PC-3 (cell line): Measurements from ENCODE around the gene KCNN2. TPM values are rescaled to one million over a fixed set of nuclear protein-coding genes. Genes with fewer than 3 reads are reported as not detected.

Source experiments
- ATAC-seq: fragments of 200-7000 bp; cut with Tn5 transposase; 2 replicates; pipeline ENCODE4 v1.9.1; 2020; ENCODE audit warnings: mild to moderate bottlenecking, moderate library complexity
- BruUV-seq: library from RNA; stranded (reverse); fragments of 400-500 nt; replicated peaks from 2 replicates; lab custom pipeline; 2021; lab: Mats Ljungman, UMichigan
- CTCF ChIA-PET: fragments of 300-600 bp; sonication (Branson Sonifier 250); formaldehyde crosslinking; loops from one replicate; lab custom pipeline; 2022; ENCODE audit warnings: antibody characterized with exemption; lab: Charles Lee
- POLR2A ChIA-PET: fragments of 300-600 bp; sonication (Branson Sonifier 250); formaldehyde crosslinking; loops from one replicate; lab custom pipeline; 2022; ENCODE audit warnings: antibody characterized with exemption; ENCODE audit not compliant: unreplicated experiment; lab: Charles Lee
- DNase-seq: peaks from one replicate; pipeline ENCODE4 v3.0.0-alpha.2; 2015
- H2AFZ ChIP-seq: fragments of 300-600 bp; sonication (generic); 2 replicates; pipeline ENCODE4 v1.6.0; 2016; ENCODE audit warnings: antibody characterized with exemption, low read length
- H3F3A ChIP-seq: fragments of 300-600 bp; sonication (generic); one replicate; pipeline ENCODE4 v1.6.0; 2017; ENCODE audit warnings: antibody characterized with exemption, low read length, control low read depth, mild to moderate bottlenecking; ENCODE audit not compliant: unreplicated experiment
- H3K27ac ChIP-seq: fragments of 300-600 bp; sonication (generic); 2 replicates; pipeline ENCODE4 v1.5.1; 2016; ENCODE audit warnings: mild to moderate bottlenecking, low read length
- H3K27me3 ChIP-seq: fragments of 300-600 bp; sonication (generic); 2 replicates; pipeline ENCODE4 v1.6.1; 2016; ENCODE audit warnings: low read length, mixed read lengths
- H3K36me3 ChIP-seq: fragments of 300-600 bp; sonication (generic); 2 replicates; pipeline ENCODE4 v1.6.1; 2016; ENCODE audit warnings: low read depth, mixed run types, low read length, mixed read lengths
- H3K4me1 ChIP-seq: fragments of 300-600 bp; sonication (generic); 2 replicates; pipeline ENCODE4 v1.5.1; 2016; ENCODE audit warnings: low read length; ENCODE audit not compliant: insufficient read depth
- H3K4me2 ChIP-seq: fragments of 300-600 bp; sonication (generic); 2 replicates; pipeline ENCODE4 v1.6.0; 2016; ENCODE audit warnings: low read length
- H3K4me3 ChIP-seq: fragments of 300-600 bp; sonication (generic); 2 replicates; pipeline ENCODE4 v1.5.1; 2016; ENCODE audit warnings: mild to moderate bottlenecking, low read length, mixed read lengths
- H3K79me2 ChIP-seq: fragments of 300-600 bp; sonication (generic); 2 replicates; pipeline ENCODE4 v1.6.1; 2017; ENCODE audit warnings: low read length, mixed read lengths
- H3K9ac ChIP-seq: fragments of 300-600 bp; sonication (generic); 2 replicates; pipeline ENCODE4 v1.6.0; 2016; ENCODE audit warnings: mild to moderate bottlenecking, low read length
- H3K9me2 ChIP-seq: fragments of 300-600 bp; sonication (generic); replicated peaks from 2 replicates; pipeline ENCODE4 v1.6.1; 2016; ENCODE audit warnings: mixed run types, low read length, mixed read lengths
- H3K9me3 ChIP-seq: fragments of 300-600 bp; sonication (generic); 2 replicates; pipeline ENCODE4 v1.6.1; 2016; ENCODE audit warnings: low read length, mixed read lengths
- H4K20me1 ChIP-seq: fragments of 300-600 bp; sonication (generic); 2 replicates; pipeline ENCODE4 v1.6.1; 2016; ENCODE audit warnings: low read length, mixed read lengths
- CTCF ChIP-seq: fragments of 300-600 bp; sonication (generic); conservative IDR thresholded peaks from 2 replicates; pipeline ENCODE4 v1.5.1; 2017; ENCODE audit warnings: antibody characterized with exemption, low read depth, mild to moderate bottlenecking, low read length
- EZH2 ChIP-seq: fragments of 300-600 bp; sonication (generic); IDR thresholded peaks from one replicate; pipeline ENCODE4 v1.6.1; 2017; ENCODE audit warnings: antibody characterized with exemption, mild to moderate bottlenecking, low read length; ENCODE audit not compliant: unreplicated experiment
- EZH2phosphoT487 ChIP-seq: fragments of 300-600 bp; sonication (generic); IDR thresholded peaks from 2 replicates; pipeline ENCODE4 v1.6.1; 2018; ENCODE audit warnings: mild to moderate bottlenecking, antibody characterized with exemption, low read length, borderline replicate concordance
- intact Hi-C: fragments of 100-400 bp; cut with micrococcal nuclease; formaldehyde crosslinking; loops from 2 replicates; pipeline ENCODE4 v1.9.0; 2023
- total RNA-seq: library from RNA; depleted of rRNA; stranded (reverse); fragments of >200 nt; gene quantifications from 2 replicates; pipeline ENCODE4 v1.2.3, GENCODE V29; 2014

The KCNN2 gene
- total RNA-seq, 1 experiment from 2014 or later, result 0.07 TPM

GRCh38 chr5:114377050-114377844 is 15.4 kb downstream of the KCNN2 start:
- Histone ChIP-seq H3K9me3 (no peaks in the 10 kb centered on the region), H3K4me2 (no peak overlapping the region), H3K27ac (no peak overlapping the region), H4K20me1 (no peaks in the 10 kb centered on the region), H3K9ac (no peak overlapping the region), H3K36me3 (no peaks in the 10 kb centered on the region), H3K4me1 (no peaks in the 10 kb centered on the region), H3F3A (no peaks in the 10 kb centered on the region), H3K4me3 (no peak overlapping the region), H2AFZ (no peak overlapping the region), H3K27me3 (no peaks in the 10 kb centered on the region), H3K79me2 (no peaks in the 10 kb centered on the region), H3K9me2 (no peaks in the 10 kb centered on the region)
- ATAC-seq, result no peak
- ChIA-PET CTCF (no interaction called here), POLR2A (no interaction called here)
- no TSS peak for BruUV-seq
- TF ChIP-seq EZH2, result no peak
- intact Hi-C loops, result loop anchor here (5.0 kb wide), 1 partner anchor 60 kb away; no protein-coding TSS in a partner anchor
- no peak for DNase-seq

GRCh38 chr5:114377946-114378345 is 16.1 kb downstream of the KCNN2 start:
- Histone ChIP-seq H4K20me1 (no peaks in the 10 kb centered on the region), H3K9me2 (no peaks in the 10 kb centered on the region), H2AFZ (no peak overlapping the region), H3K4me1 (no peaks in the 10 kb centered on the region), H3K79me2 (no peaks in the 10 kb centered on the region), H3K9me3 (no peaks in the 10 kb centered on the region), H3K4me3 (no peak overlapping the region), H3K27me3 (no peaks in the 10 kb centered on the region), H3K4me2 (no peak overlapping the region), H3F3A (no peaks in the 10 kb centered on the region), H3K9ac (no peak overlapping the region), H3K27ac (no peak overlapping the region), H3K36me3 (no peaks in the 10 kb centered on the region)
- TF ChIP-seq EZH2phosphoT487 (no peak), CTCF (no peak), EZH2 (no peak)
- intact Hi-C loops, result loop anchor here (5.0 kb wide), 1 partner anchor 59 kb away; no protein-coding TSS in a partner anchor
- POLR2A ChIA-PET, result no interaction called here
- CTCF ChIA-PET, result no interaction called here
- ATAC-seq, result no peak
- no peak for DNase-seq
- BruUV-seq, result no TSS peak

- CTCF ChIA-PET, result no interaction called here
- intact Hi-C loops, result no loop called here
Observed at GRCh38 chr5:114380721-114381120, 18.9 kb downstream of the KCNN2 start.

More at GRCh38 chr5:114380721-114381120, 18.9 kb downstream of the KCNN2 start:
- H2AFZ ChIP-seq, result no peak overlapping the region
- DNase-seq (no peak), ATAC-seq (no peak)
- no peak overlapping the region for H3K4me3 ChIP-seq
- no peaks in the 10 kb centered on the region for H3K79me2 ChIP-seq
- H3K27me3 ChIP-seq, result no peaks in the 10 kb centered on the region
- no peaks in the 10 kb centered on the region for H3K9me2 ChIP-seq
- no peaks in the 10 kb centered on the region for H3F3A ChIP-seq
- H3K36me3 ChIP-seq, result no peaks in the 10 kb centered on the region
- H3K4me2 ChIP-seq, result no peak overlapping the region
- H4K20me1 ChIP-seq, result no peaks in the 10 kb centered on the region
- H3K4me1 ChIP-seq, result no peaks in the 10 kb centered on the region
- BruUV-seq, result no TSS peak
- TF ChIP-seq EZH2, result no peak
- no peak for TF ChIP-seq CTCF
- TF ChIP-seq EZH2phosphoT487, result no peak
- H3K27ac ChIP-seq, result no peak overlapping the region
- H3K9me3 ChIP-seq, result no peaks in the 10 kb centered on the region
- POLR2A ChIA-PET, result no interaction called here
- H3K9ac ChIP-seq, result no peak overlapping the region
